ENCODE data around the gene COL23A1.

DNA sequence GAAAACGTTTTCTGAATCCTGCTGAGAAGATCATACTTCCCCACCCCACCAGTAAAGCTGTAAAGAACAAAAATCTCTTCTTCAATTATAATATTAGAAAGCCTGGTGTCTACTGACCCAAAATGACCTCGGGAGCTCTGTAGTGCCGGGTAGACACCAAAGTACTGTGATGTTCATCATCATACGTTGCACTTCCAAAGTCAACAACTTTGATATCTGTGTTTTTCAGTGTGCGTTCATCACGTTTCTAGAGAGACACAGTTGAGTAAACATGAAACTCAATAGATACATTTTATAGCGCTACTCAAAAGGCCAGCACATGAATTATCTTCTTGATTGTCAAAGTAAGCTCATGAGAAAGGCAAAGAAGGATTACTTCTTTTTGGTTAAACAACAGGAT is 22.1 kb upstream of the COL23A1 start:
- TF ChIP-seq CTCF (IDR thresholded peaks at IDR 0.05; ENCODE audit: low read depth, low read length) (no peak), EZH2phosphoT487 (IDR thresholded peaks at IDR 0.05; ENCODE audit: low read depth) (no peak)

Data from OCI-LY3 (cell line).